ENCODE results near the gene ATXN7L1.

DNA sequence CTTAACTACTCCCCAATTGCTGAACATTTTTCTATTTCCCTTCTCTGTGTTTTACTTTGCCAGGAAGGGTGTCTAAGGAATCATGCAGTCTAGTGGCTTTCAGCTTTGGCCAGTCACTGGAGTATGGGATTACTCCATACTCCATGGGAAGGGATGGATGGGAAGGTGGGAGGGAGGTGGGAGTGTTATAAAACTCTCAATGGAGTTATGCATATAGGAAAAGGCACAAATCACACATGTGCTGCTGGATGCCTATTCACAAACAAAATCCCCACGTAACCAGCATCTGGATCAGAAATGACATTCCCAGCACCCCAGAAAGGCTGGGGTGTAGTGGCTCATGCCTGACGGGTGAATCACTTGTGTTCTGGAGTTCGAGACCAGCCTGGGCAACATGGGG, 125.3 kb downstream of the ATXN7L1 start:
- TF ChIP-seq ZNF431 (CRISPR knock-in tag; IDR thresholded peaks at IDR 0.05; ENCODE audit: borderline replicate concordance, low read depth) (no peak), POLR2A (IDR thresholded peaks at IDR 0.05; ENCODE audit: insufficient read depth in 1 of 2, low read depth in 2 of 2, low read length in 2 of 2) (no peak), HMG20A (CRISPR knock-in tag; IDR thresholded peaks at IDR 0.05; ENCODE audit: borderline replicate concordance) (no peak), ZBTB33 (CRISPR knock-in tag; IDR thresholded peaks at IDR 0.05) (no peak), EZH2 (conservative IDR thresholded peaks at IDR 0.05; ENCODE audit: low read depth, low read length) (no peak), MAFK (conservative IDR thresholded peaks at IDR 0.05 in 1 of 2, IDR thresholded peaks at IDR 0.05 in 1 of 2; ENCODE audit: low read length in 2 of 2) (no peak)
- TF ChIP-seq, protein P1, sequence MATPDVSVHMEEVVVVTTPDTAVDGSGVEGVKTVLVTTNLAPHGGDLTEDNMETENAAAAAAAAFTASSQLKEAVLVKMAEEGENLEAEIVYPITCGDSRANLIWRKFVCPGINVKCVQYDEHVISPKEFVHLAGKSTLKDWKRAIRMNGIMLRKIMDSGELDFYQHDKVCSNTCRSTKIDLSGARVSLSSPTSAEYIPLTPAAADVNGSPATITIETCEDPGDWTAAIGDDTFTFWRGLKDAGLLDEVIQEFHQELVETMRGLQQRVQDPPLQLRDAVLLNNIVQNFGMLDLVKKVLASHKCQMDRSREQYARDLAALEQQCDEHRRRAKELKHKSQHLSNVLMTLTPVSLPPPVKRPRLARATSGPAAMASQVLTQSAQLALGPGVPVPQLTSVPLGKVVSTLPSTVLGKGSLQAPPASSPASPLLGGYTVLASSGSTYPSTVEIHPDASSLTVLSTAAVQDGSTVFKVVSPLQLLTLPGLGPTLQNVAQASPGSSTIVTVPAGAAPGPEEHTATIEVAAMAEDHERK (CRISPR knock-in tag; IDR thresholded peaks at IDR 0.05; ENCODE audit: low read depth): no peak
